Measurements from ENCODE around the gene EPB41L4B.

EPB41L4B gene

DNA sequence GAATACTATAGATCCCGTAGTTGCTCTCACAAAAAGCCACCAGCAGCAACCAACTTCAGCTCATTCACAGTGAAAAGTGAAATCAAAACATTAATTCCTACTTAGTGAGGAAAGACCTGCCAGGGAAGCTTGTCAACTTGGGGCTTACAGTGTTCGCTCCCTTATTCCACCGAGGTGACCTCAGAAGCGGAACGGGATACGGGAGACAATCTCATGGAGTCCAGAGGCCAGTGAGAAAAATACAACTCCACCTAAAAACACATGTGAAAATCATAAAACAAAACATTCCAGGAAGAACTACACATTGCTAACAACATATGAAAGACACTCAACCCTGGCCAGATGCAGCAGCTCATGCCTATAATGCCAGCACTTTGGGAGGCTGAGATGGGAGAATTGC, 11.6 kb downstream of the EPB41L4B start:
- TF ChIP-seq, protein P1, sequence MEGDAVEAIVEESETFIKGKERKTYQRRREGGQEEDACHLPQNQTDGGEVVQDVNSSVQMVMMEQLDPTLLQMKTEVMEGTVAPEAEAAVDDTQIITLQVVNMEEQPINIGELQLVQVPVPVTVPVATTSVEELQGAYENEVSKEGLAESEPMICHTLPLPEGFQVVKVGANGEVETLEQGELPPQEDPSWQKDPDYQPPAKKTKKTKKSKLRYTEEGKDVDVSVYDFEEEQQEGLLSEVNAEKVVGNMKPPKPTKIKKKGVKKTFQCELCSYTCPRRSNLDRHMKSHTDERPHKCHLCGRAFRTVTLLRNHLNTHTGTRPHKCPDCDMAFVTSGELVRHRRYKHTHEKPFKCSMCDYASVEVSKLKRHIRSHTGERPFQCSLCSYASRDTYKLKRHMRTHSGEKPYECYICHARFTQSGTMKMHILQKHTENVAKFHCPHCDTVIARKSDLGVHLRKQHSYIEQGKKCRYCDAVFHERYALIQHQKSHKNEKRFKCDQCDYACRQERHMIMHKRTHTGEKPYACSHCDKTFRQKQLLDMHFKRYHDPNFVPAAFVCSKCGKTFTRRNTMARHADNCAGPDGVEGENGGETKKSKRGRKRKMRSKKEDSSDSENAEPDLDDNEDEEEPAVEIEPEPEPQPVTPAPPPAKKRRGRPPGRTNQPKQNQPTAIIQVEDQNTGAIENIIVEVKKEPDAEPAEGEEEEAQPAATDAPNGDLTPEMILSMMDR (IDR thresholded peaks at IDR 0.05) = no peak
- DNase-seq (ENCODE audit: low spot score) = no peak
- Histone ChIP-seq H3K27ac (no peak overlapping the region), H3K4me3 (no peak overlapping the region)

DNA sequence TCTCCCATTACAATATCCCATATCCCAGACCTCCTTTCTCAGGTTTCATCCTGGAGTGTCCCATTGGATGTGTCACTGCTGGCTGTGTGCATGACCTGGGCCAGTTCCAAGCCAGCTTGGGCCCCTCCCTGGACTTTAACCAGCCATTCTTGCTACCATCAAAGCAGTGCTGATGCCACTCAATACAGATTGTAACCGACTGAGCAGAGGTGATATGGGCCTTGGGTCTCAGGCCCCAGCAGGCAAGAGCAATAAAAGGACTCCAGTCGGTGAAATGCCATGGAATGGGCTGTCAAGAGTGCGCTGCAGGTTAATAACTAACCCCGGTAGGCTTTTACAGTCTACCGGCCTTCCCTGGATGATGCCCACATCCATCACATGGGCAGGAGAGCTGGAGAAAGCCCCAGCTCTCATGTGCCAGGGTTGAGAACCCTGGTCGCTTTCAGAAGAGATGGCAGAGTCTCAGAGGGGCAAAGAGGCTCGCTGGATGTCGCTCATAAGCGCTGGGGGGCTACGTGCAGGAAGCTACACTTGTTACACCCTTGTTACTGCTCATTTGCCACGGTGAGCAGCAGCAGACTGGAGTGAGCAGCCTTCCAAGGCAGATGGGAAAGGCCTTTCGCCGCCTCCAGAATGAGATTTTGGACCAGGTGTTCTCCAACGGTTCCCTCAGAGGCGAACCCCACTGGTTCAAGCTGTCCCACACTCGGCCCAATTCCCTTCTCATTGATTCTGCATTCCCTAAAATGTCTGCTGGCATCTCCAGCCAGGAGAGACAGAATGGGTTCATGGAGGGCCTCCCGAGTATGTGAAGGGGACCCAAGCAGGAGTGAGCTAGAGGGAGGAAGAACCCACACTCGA, 13.2 kb downstream of the EPB41L4B start:
- TF ChIP-seq, protein P1 (IDR thresholded peaks at IDR 0.05) = no peak
- no peak overlapping the region for H3K4me3 ChIP-seq
- no peak for DNase-seq (ENCODE audit: low spot score)
- no peak overlapping the region for H3K27ac ChIP-seq

- DNase-seq (ENCODE audit: low spot score) = no peak
- TF ChIP-seq, protein P1 (IDR thresholded peaks at IDR 0.05) = no peak
- Histone ChIP-seq H3K27ac (no peak overlapping the region), H3K4me3 (no peak overlapping the region)
These were observed 15.1 kb downstream of the EPB41L4B start for GRCh38 chr9:109305801-109306200.

GRCh38 chr9:109304347-109304746, 16.5 kb downstream of the EPB41L4B start:
- no peak overlapping the region for H3K27ac ChIP-seq
- TF ChIP-seq, protein P1 (IDR thresholded peaks at IDR 0.05) = no peak
- H3K4me3 ChIP-seq = no peak overlapping the region
- no peak for DNase-seq (ENCODE audit: low spot score)

DNA sequence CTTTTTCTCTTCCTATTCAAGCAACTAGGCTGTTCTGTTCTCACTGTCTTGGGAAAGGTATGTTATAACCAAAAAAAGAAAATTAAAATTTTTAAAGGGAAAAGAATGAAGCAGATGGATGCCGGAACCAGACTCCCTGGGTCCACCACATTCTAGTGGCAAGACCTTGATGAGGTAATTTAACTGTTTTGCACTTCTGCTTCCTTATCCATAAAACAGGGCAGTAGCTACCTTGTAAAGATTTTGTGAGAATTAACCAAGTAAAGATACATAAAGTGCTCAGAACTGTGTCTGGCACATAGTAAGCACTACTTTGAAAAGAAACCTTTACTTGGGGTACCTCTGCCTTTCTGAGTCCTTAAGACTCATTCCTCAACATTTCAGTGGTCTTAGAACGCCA, 17.0 kb downstream of the EPB41L4B start:
- TF ChIP-seq, protein P1 (IDR thresholded peaks at IDR 0.05) = no peak
- no peak for DNase-seq (ENCODE audit: low spot score)
- no peak overlapping the region for H3K27ac ChIP-seq
- H3K4me3 ChIP-seq = no peak overlapping the region

- TF ChIP-seq, protein P1 (IDR thresholded peaks at IDR 0.05) = no peak
- no peak for DNase-seq (ENCODE audit: low spot score)
- Histone ChIP-seq H3K4me3 (no peak overlapping the region), H3K27ac (no peak overlapping the region)
These were observed 18.3 kb downstream of the EPB41L4B start for GRCh38 chr9:109302606-109303005.

DNA sequence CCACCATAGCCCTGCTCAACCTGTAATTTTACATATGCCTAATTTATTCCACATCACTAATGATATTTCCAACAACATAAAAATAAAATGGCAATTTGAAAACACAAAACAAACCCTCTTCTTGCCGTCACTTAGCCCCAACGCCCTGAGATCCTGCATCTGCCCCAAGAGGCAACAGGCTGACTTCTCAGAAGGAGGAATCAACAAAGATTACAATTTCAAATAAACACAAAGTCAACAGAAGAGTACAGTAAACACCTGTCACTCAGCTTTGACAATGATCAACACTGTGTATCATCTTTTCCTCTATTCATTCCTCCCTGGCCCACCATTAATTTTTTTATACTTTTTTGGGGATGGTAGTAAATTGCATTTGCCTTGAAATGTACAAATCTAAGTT, 19.8 kb downstream of the EPB41L4B start:
- TF ChIP-seq, protein P1 (IDR thresholded peaks at IDR 0.05) = no peak
- no peak overlapping the region for H3K27ac ChIP-seq
- H3K4me3 ChIP-seq = no peak overlapping the region
- no peak for DNase-seq (ENCODE audit: low spot score)
